OCI-LY1 (cell line): ENCODE measurements around the gene TMEM200C.

Source experiments
- EZH2 ChIP-seq: fragments of 200-600 bp; sonication (generic), shearing (Covaris generic); IDR thresholded peaks from 2 replicates; pipeline ENCODE4 v1.8.0; 2017; ENCODE audit warnings: borderline replicate concordance, mixed run types, mild to moderate bottlenecking, antibody characterized with exemption, low read length, moderate library complexity, mixed read lengths
- TF ChIP-seq, protein P1 (sequence below): fragments of 200-600 bp; sonication (generic), shearing (Covaris generic); IDR thresholded peaks from 2 replicates; pipeline ENCODE4 v1.5.1; 2017; ENCODE audit warnings: mild to moderate bottlenecking, antibody characterized with exemption, low read length, moderate library complexity, mixed read lengths

DNA sequence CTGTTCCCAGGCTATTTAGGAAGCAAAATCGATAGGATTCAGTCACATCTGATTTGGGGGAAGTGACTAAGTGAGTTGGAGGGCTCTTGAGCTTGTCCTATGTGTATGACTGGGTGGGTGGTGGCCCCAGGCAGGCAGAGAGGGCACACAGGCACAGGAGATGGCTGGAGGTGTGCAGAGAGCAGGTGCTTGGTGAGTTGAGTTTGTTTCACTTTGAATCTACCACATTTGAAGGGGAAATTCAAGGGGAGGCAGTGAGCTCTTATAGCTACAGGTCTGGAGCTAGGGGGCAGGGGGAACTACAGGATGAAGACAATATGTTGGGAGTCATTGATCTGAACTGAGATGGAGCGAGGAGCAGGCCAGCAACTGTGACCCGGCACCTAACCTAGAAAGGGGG is 42.5 kb upstream of the TMEM200C start:
- TF ChIP-seq, protein P1, sequence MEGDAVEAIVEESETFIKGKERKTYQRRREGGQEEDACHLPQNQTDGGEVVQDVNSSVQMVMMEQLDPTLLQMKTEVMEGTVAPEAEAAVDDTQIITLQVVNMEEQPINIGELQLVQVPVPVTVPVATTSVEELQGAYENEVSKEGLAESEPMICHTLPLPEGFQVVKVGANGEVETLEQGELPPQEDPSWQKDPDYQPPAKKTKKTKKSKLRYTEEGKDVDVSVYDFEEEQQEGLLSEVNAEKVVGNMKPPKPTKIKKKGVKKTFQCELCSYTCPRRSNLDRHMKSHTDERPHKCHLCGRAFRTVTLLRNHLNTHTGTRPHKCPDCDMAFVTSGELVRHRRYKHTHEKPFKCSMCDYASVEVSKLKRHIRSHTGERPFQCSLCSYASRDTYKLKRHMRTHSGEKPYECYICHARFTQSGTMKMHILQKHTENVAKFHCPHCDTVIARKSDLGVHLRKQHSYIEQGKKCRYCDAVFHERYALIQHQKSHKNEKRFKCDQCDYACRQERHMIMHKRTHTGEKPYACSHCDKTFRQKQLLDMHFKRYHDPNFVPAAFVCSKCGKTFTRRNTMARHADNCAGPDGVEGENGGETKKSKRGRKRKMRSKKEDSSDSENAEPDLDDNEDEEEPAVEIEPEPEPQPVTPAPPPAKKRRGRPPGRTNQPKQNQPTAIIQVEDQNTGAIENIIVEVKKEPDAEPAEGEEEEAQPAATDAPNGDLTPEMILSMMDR: no peak
- no peak for TF ChIP-seq EZH2
